Panc1 (cell line): ENCODE measurements around the gene KRI1. TPM values are rescaled to one million over a fixed set of nuclear protein-coding genes. Genes with fewer than 3 reads are reported as not detected.

Source experiments
- ATAC-seq: fragments of 200-7000 bp; cut with Tn5 transposase; 2 replicates; pipeline ENCODE4 v1.9.1; 2020; ENCODE audit warnings: mild to moderate bottlenecking, moderate library complexity
- BruUV-seq: library from RNA; stranded (reverse); fragments of 400-500 nt; replicated peaks from 2 replicates; lab custom pipeline; 2021; lab: Mats Ljungman, UMichigan
- CTCF ChIA-PET: fragments of 300-600 bp; sonication (Branson Sonifier 250); formaldehyde crosslinking; loops from one replicate; lab custom pipeline; 2022; ENCODE audit warnings: antibody characterized with exemption; lab: Charles Lee
- POLR2A ChIA-PET: fragments of 300-600 bp; sonication (Branson Sonifier 250); formaldehyde crosslinking; loops from one replicate; lab custom pipeline; 2022; ENCODE audit warnings: antibody characterized with exemption; lab: Charles Lee
- DNase-seq: peaks from one replicate; pipeline ENCODE4 v3.0.0-alpha.2; 2010; ENCODE audit warnings: low read depth, low spot score
- H3K27ac ChIP-seq: 2 replicates; pipeline ENCODE4 v1.5.1; 2011; ENCODE audit warnings: mild to moderate bottlenecking, low read length, inconsistent platforms
- H3K27me3 ChIP-seq: fragments of 200-500 bp; sonication (Bioruptor generic); 2 replicates; pipeline ENCODE4 v1.6.0; 2014; ENCODE audit warnings: low read length, inconsistent platforms; ENCODE audit not compliant: control insufficient read depth, insufficient read depth
- H3K36me3 ChIP-seq: fragments of 200-500 bp; sonication (Bioruptor generic); 2 replicates; pipeline ENCODE4 v1.5.1; 2014; ENCODE audit warnings: inconsistent platforms, mild to moderate bottlenecking, low read length, moderate library complexity; ENCODE audit not compliant: control insufficient read depth, insufficient read depth
- H3K4me1 ChIP-seq: 2 replicates; pipeline ENCODE4 v1.5.1; 2011; ENCODE audit warnings: inconsistent platforms, mild to moderate bottlenecking, low read length, moderate library complexity; ENCODE audit not compliant: control insufficient read depth, insufficient read depth
- H3K4me3 ChIP-seq, 2 experiments: 2 replicates each; pipeline ENCODE4 v1.5.1; 2011 to 2012; ENCODE audit warnings: low read depth in 2 of 2, low read length in 2 of 2, mild to moderate bottlenecking in 2 of 2, inconsistent platforms in 1 of 2, moderate library complexity in 1 of 2
- H3K9me3 ChIP-seq: fragments of 200-500 bp; sonication (Bioruptor generic); 2 replicates; pipeline ENCODE4 v1.5.1; 2014; ENCODE audit warnings: low read depth, mild to moderate bottlenecking, inconsistent platforms, low read length, moderate library complexity; ENCODE audit not compliant: control insufficient read depth, insufficient read depth
- POLR2AphosphoS5 ChIP-seq: IDR thresholded peaks from 2 replicates; pipeline ENCODE4 v1.6.1; 2012; ENCODE audit warnings: mild to moderate bottlenecking, low read depth, low read length, moderate library complexity
- SIN3A ChIP-seq: IDR thresholded peaks from 2 replicates; pipeline ENCODE4 v1.6.1; 2012; ENCODE audit warnings: low read depth, mild to moderate bottlenecking, low read length, moderate library complexity, borderline replicate concordance; ENCODE audit not compliant: insufficient read depth
- TCF7L2 ChIP-seq: IDR thresholded peaks from 2 replicates; pipeline ENCODE4 v1.6.1; 2011; ENCODE audit warnings: mild to moderate bottlenecking, low read depth, low read length, inconsistent platforms
- in situ Hi-C: cut with HindIII; loops from 2 replicates; pipeline ENCODE4 v1.10.0; 2016; ENCODE audit warnings: low sequenced_read_pairs, low pct_unique_long_range_greater_than_20kb
- intact Hi-C: fragments of 100-400 bp; cut with micrococcal nuclease; formaldehyde crosslinking; loops from one replicate; pipeline ENCODE4 v1.10.0; 2022; ENCODE audit not compliant: unreplicated experiment
- total RNA-seq: library from RNA; stranded (reverse); gene quantifications from one replicate; pipeline ENCODE4 v1.2.1, GENCODE V29; 2021; ENCODE audit not compliant: unreplicated experiment
- TF ChIP-seq, protein P1 (sequence below), 2 experiments: IDR thresholded peaks; 2 replicates each; pipeline ENCODE4 v1.6.1; 2011 to 2012; ENCODE audit warnings: low read depth in 2 of 2, control low read depth in 1 of 2, low read length in 1 of 2, mild to moderate bottlenecking in 1 of 2, moderate library complexity in 1 of 2; ENCODE audit not compliant: insufficient read depth in 1 of 2
- TF ChIP-seq, protein P2 (sequence below): fragments of 450-650 bp; IDR thresholded peaks from 2 replicates; pipeline ENCODE4 v1.5.1; 2017; ENCODE audit warnings: mild to moderate bottlenecking

Gene KRI1
- total RNA-seq, 1 experiment from 2014 or later, result 34.5 TPM

DNA sequence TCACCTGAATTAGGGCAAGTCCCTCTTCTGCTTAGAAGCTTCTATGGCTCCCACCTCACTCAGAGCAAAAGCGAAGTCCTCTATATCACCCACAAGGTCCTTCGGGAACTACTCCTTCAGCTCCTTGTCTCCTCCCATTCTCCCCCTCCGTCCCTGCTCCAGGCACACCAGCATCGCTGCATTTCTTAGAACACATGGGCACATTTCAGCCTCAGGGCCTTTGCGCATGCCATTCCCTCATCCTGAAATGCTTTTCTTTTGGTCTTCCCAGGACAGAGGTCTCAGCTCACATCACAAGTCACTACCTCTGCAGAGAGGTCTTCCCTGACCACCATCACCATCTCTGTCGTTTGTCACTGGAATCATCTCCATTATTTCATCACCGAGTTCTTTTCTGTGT is 52.6 kb downstream of the KRI1 start:
- no peaks in the 10 kb centered on the region for H3K9me3 ChIP-seq
- H3K27ac ChIP-seq, result no peak overlapping the region
- H3K27me3 ChIP-seq, result no peaks in the 10 kb centered on the region
- H3K4me1 ChIP-seq, result peaks cover 6% of the 10 kb centered on the region; the same call in 1 of the 2 replicates
- TF ChIP-seq, protein P1, sequence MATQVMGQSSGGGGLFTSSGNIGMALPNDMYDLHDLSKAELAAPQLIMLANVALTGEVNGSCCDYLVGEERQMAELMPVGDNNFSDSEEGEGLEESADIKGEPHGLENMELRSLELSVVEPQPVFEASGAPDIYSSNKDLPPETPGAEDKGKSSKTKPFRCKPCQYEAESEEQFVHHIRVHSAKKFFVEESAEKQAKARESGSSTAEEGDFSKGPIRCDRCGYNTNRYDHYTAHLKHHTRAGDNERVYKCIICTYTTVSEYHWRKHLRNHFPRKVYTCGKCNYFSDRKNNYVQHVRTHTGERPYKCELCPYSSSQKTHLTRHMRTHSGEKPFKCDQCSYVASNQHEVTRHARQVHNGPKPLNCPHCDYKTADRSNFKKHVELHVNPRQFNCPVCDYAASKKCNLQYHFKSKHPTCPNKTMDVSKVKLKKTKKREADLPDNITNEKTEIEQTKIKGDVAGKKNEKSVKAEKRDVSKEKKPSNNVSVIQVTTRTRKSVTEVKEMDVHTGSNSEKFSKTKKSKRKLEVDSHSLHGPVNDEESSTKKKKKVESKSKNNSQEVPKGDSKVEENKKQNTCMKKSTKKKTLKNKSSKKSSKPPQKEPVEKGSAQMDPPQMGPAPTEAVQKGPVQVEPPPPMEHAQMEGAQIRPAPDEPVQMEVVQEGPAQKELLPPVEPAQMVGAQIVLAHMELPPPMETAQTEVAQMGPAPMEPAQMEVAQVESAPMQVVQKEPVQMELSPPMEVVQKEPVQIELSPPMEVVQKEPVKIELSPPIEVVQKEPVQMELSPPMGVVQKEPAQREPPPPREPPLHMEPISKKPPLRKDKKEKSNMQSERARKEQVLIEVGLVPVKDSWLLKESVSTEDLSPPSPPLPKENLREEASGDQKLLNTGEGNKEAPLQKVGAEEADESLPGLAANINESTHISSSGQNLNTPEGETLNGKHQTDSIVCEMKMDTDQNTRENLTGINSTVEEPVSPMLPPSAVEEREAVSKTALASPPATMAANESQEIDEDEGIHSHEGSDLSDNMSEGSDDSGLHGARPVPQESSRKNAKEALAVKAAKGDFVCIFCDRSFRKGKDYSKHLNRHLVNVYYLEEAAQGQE (IDR thresholded peaks at IDR 0.05; ENCODE audit: insufficient read depth in 1 of 2, low read depth in 2 of 2, low read length in 1 of 2), result no peak
- TF ChIP-seq SIN3A (no peak), POLR2AphosphoS5 (no peak), TCF7L2 (no peak)
- TF ChIP-seq, protein P2, sequence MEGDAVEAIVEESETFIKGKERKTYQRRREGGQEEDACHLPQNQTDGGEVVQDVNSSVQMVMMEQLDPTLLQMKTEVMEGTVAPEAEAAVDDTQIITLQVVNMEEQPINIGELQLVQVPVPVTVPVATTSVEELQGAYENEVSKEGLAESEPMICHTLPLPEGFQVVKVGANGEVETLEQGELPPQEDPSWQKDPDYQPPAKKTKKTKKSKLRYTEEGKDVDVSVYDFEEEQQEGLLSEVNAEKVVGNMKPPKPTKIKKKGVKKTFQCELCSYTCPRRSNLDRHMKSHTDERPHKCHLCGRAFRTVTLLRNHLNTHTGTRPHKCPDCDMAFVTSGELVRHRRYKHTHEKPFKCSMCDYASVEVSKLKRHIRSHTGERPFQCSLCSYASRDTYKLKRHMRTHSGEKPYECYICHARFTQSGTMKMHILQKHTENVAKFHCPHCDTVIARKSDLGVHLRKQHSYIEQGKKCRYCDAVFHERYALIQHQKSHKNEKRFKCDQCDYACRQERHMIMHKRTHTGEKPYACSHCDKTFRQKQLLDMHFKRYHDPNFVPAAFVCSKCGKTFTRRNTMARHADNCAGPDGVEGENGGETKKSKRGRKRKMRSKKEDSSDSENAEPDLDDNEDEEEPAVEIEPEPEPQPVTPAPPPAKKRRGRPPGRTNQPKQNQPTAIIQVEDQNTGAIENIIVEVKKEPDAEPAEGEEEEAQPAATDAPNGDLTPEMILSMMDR, result no peak
- H3K4me3 ChIP-seq, result no peak overlapping the region
- H3K36me3 ChIP-seq, result no peaks in the 10 kb centered on the region; the same call in 1 of the 2 replicates
- ATAC-seq, result no peak
- intact Hi-C loops, result no loop called here
- no peak for DNase-seq
- in situ Hi-C loops, result no loop called here
- POLR2A ChIA-PET, result interaction anchor here (0.7 kb wide), 1 partner anchor 837 kb away, joined by 3 read pairs; no protein-coding TSS in a partner anchor
- BruUV-seq, result no TSS peak
- CTCF ChIA-PET, result no interaction called here

GRCh38 chr19:10510301-10510802 is 55.5 kb downstream of the KRI1 start:
- H3K27me3 ChIP-seq, result no peaks in the 10 kb centered on the region
- no peaks in the 10 kb centered on the region for H3K36me3 ChIP-seq
- peak; percentile 39; the same call in 1 of the 2 replicates for ATAC-seq
- BruUV-seq, result no TSS peak
- in situ Hi-C loops, result no loop called here
- TF ChIP-seq, protein P2, result peak; percentile 89
- TF ChIP-seq, protein P1 (IDR thresholded peaks at IDR 0.05; ENCODE audit: insufficient read depth in 1 of 2, low read depth in 2 of 2, low read length in 1 of 2), result no peak
- no peaks in the 10 kb centered on the region for H3K4me1 ChIP-seq
- intact Hi-C loops, result no loop called here
- POLR2A ChIA-PET, result no interaction called here
- CTCF ChIA-PET, result no interaction called here
- DNase-seq, result no peak
- H3K9me3 ChIP-seq, result no peaks in the 10 kb centered on the region
- H3K27ac ChIP-seq, result no peak overlapping the region
- H3K4me3 ChIP-seq, result no peak overlapping the region
